ENCODE data around the gene SYF2.
"Not testable (repeated sequence)": the region's sequence is repeated elsewhere in the genome, so short reads cannot be mapped to it uniquely, and the experiment has no call there.

DNA sequence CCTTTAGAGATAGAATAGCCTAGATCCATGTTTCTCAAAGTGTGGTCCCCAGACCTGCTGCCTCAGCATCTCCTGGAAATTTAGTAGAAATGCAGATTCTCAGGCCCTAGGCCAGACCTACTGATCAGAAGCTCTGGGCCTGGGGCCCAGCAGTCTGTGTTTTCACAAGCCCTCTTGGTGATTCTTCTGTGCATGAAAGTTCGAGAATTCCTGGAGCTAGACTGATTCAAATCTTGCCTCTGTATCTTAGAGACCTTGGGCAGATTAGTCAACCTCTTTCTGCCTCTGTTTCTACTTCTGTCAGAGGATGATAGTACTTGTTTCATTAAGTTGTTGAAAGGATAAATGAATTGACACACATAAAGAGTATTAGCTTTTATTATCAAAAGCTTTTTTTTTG lies 45.0 kb upstream of the SYF2 start:
- TF ChIP-seq, protein P1, sequence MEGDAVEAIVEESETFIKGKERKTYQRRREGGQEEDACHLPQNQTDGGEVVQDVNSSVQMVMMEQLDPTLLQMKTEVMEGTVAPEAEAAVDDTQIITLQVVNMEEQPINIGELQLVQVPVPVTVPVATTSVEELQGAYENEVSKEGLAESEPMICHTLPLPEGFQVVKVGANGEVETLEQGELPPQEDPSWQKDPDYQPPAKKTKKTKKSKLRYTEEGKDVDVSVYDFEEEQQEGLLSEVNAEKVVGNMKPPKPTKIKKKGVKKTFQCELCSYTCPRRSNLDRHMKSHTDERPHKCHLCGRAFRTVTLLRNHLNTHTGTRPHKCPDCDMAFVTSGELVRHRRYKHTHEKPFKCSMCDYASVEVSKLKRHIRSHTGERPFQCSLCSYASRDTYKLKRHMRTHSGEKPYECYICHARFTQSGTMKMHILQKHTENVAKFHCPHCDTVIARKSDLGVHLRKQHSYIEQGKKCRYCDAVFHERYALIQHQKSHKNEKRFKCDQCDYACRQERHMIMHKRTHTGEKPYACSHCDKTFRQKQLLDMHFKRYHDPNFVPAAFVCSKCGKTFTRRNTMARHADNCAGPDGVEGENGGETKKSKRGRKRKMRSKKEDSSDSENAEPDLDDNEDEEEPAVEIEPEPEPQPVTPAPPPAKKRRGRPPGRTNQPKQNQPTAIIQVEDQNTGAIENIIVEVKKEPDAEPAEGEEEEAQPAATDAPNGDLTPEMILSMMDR (IDR thresholded peaks at IDR 0.05), result not testable (repeated sequence)
- not testable (repeated sequence) for TF ChIP-seq POLR2A, EP300 (IDR thresholded peaks at IDR 0.05)
